ENCODE data around the gene TEX35.

The TEX35 gene

DNA sequence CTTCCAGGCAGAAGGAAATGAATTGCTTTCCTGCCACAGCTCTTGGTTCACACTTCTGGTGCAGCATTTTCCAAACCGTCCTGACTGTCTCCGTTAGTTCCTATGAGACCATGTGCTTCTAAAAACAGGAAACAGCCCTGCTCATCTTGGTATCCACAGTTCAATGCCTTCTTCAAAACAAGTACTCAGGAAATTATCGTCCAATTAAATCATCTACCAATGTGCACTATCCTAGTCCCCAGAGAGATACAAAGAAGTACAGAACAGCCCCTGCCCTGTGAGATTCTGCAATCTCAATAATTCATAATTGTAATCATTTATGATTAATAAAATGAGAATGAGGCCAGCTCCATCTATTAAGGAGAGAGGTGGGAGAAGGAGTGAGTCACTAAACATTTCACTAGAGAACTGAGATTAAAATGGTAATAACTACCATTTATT, 27.3 kb upstream of the TEX35 start:
- Histone ChIP-seq H3K27me3 (ENCODE audit: insufficient read depth, low read length) (no peaks in the 10 kb centered on the region), H3K4me1 (ENCODE audit: insufficient read depth, low read length) (no peaks in the 10 kb centered on the region), H3K36me3 (ENCODE audit: insufficient read depth, low read depth, low read length) (no peaks in the 10 kb centered on the region), H3K9me3 (ENCODE audit: insufficient read depth, low read depth, low read length) (no peaks in the 10 kb centered on the region), H3K9ac (ENCODE audit: low read depth, low read length) (no peak overlapping the region), H3K27ac (ENCODE audit: low read length) (no peak overlapping the region), H3K4me3 (ENCODE audit: low read length) (no peak overlapping the region)

DNA sequence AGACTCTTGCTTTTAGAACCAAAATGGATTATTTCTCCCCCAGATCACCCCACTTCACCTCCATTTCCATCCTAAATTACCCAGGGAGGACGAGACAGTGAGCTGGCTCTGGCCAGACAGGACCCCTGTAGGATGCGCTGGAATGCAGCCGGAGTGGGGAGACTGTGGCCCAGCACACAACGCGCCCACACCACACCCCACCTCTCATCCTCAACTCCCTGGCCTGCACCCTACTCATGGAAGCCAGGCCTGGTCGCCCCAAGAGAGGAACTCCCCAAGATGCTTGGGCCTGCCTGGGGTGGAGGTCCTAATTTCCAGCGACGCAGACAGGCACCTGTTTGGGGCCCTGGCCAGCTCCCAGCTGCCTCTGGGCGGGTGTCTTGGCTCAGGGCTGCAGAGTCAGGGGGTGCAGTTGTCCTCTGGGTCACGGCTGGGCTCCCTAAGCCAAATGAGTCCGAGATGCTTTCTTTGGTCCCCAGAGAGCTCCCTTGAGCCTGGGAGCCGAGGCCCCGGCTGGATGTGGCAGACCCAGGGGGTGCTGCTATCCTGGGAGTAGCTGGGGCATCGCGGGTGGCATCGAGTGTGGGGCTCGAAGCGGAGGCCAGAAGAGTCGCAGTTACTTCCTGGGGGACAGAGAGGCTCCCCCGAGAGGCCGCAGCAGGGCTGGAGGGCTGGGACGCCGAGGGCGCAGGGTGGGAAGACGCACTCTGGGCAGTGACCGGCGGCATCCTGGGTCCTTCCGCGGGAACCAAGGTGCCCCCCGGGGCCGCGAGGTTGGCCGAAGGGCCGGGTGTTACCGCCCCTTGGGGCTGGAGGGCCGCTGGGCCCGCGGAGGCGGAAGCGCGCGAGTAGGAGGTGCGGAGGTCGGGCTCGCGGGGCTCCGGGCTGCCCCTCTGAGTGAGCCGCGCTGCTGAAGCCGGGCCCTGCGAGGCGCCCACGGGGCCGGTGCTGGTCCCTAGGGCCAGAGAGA, 26.5 kb upstream of the TEX35 start:
- no peaks in the 10 kb centered on the region for H3K4me1 ChIP-seq (ENCODE audit: insufficient read depth, low read length)
- H3K36me3 ChIP-seq (ENCODE audit: insufficient read depth, low read depth, low read length), result no peaks in the 10 kb centered on the region
- H3K9me3 ChIP-seq (ENCODE audit: insufficient read depth, low read depth, low read length), result no peaks in the 10 kb centered on the region
- no peak overlapping the region for H3K9ac ChIP-seq (ENCODE audit: low read depth, low read length)
- H3K4me3 ChIP-seq (ENCODE audit: low read length), result no peak overlapping the region
- H3K27ac ChIP-seq (ENCODE audit: low read length), result no peak overlapping the region
- no peaks in the 10 kb centered on the region for H3K27me3 ChIP-seq (ENCODE audit: insufficient read depth, low read length)

DNA sequence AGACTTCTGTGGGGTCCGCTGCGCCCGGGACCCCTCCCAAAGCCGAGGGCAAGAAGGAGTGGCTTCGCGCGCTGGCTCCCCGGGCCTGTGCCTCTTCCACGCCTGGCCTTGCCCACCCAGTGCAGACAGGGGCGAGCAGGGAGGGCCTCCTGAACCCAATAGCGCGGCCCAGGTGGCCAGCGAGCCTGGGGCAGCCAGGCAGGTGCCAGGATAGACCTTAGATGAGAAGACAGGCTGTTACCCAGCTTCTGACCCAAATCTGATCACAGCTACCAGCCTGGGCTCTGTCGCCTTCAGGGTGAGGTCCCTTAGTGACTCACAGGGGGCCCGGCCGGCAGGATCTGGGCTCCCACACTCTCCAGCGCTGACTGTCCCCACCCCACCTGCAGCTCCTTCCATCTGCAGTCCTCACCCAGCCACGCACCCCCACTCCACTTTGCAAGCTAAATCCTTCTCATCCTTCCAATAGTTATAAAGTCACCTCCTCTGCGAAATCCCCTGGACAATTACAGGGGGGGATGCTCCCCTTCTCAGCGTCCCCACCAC, 25.8 kb upstream of the TEX35 start:
- Histone ChIP-seq H3K27me3 (ENCODE audit: insufficient read depth, low read length) (no peaks in the 10 kb centered on the region), H3K9me3 (ENCODE audit: insufficient read depth, low read depth, low read length) (no peaks in the 10 kb centered on the region)

DNA sequence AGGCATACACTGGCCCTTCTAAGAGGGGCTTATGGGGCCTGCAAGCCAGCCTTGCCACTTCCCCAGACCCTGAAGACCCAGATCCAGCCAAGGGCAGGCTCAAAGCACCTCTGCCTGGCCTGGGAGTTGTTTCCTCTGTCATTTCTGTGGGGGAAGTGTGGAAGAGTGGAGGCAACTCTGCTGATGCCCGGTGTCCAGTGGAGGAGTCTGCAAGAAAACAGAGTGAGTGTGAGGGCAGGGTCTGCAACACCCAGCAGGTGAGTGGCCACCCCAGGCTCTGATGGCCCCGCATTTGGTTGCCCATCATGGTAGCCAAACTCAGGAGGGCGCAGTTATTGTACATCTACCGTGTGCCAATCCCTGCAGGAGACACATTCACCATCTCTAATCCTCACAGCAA, 24.5 kb upstream of the TEX35 start:
- no peaks in the 10 kb centered on the region for H3K36me3 ChIP-seq (ENCODE audit: insufficient read depth, low read depth, low read length)
- no peak overlapping the region for H3K27ac ChIP-seq (ENCODE audit: low read length)
- H3K9ac ChIP-seq (ENCODE audit: low read depth, low read length), result no peak overlapping the region
- no peaks in the 10 kb centered on the region for H3K27me3 ChIP-seq (ENCODE audit: insufficient read depth, low read length)
- H3K9me3 ChIP-seq (ENCODE audit: insufficient read depth, low read depth, low read length), result no peaks in the 10 kb centered on the region
- no peak overlapping the region for H3K4me3 ChIP-seq (ENCODE audit: low read length)
- no peaks in the 10 kb centered on the region for H3K4me1 ChIP-seq (ENCODE audit: insufficient read depth, low read length)

More for the DNA sequence above, 25.8 kb upstream of the TEX35 start:
- no peaks in the 10 kb centered on the region for H3K36me3 ChIP-seq (ENCODE audit: insufficient read depth, low read depth, low read length)
- no peak overlapping the region for H3K9ac ChIP-seq (ENCODE audit: low read depth, low read length)
- H3K4me1 ChIP-seq (ENCODE audit: insufficient read depth, low read length), result no peaks in the 10 kb centered on the region
- no peak overlapping the region for H3K4me3 ChIP-seq (ENCODE audit: low read length)
- H3K27ac ChIP-seq (ENCODE audit: low read length), result no peak overlapping the region

DNA sequence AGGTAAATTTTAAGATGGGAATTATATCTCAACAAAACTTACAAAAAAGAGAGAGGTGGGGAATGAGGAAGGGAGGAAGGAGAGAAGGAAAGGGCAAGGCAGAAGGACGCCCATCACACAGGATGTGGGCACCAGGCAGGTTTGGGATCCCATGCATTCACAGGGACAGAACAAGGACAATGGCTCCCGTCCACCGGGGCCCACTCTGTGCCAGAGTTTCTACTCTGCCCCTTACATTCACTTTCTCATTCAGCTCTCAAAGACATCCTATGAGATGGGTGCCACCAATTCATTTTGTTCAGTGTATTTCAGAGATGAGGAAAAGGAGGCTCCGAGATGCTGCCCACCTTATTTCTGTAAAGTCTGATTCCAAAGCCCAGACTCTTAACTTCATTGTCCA, 23.5 kb upstream of the TEX35 start:
- H3K4me3 ChIP-seq (ENCODE audit: low read length), result no peak overlapping the region
- no peaks in the 10 kb centered on the region for H3K4me1 ChIP-seq (ENCODE audit: insufficient read depth, low read length)
- no peaks in the 10 kb centered on the region for H3K27me3 ChIP-seq (ENCODE audit: insufficient read depth, low read length)
- H3K27ac ChIP-seq (ENCODE audit: low read length), result no peak overlapping the region
- H3K9me3 ChIP-seq (ENCODE audit: insufficient read depth, low read depth, low read length), result no peaks in the 10 kb centered on the region
- no peak overlapping the region for H3K9ac ChIP-seq (ENCODE audit: low read depth, low read length)
- H3K36me3 ChIP-seq (ENCODE audit: insufficient read depth, low read depth, low read length), result no peaks in the 10 kb centered on the region

DNA sequence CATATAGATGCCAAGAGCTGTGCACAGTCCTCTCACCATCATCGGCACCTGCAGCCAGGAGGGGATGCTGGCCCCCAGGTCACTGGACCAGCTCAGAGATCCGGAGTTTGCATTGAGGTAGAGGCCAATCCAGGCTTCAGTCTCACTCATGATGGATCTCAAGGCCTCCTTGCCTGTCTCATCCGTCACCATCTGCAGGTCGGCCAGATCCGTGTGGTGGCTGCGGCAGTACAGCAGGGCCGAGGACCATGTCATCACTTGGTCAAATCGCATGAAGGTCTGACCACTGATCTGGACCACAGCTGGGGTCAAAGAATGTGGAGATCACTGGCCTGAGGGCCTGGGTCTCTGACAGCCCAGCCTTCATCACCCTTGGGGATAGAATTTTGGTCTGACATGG, 22.8 kb upstream of the TEX35 start:
- no peak overlapping the region for H3K4me3 ChIP-seq (ENCODE audit: low read length)
- H3K9ac ChIP-seq (ENCODE audit: low read depth, low read length), result no peak overlapping the region
- H3K27ac ChIP-seq (ENCODE audit: low read length), result no peak overlapping the region
- no peaks in the 10 kb centered on the region for H3K36me3 ChIP-seq (ENCODE audit: insufficient read depth, low read depth, low read length)
- no peaks in the 10 kb centered on the region for H3K4me1 ChIP-seq (ENCODE audit: insufficient read depth, low read length)
- H3K9me3 ChIP-seq (ENCODE audit: insufficient read depth, low read depth, low read length), result no peaks in the 10 kb centered on the region
- H3K27me3 ChIP-seq (ENCODE audit: insufficient read depth, low read length), result no peaks in the 10 kb centered on the region

DNA sequence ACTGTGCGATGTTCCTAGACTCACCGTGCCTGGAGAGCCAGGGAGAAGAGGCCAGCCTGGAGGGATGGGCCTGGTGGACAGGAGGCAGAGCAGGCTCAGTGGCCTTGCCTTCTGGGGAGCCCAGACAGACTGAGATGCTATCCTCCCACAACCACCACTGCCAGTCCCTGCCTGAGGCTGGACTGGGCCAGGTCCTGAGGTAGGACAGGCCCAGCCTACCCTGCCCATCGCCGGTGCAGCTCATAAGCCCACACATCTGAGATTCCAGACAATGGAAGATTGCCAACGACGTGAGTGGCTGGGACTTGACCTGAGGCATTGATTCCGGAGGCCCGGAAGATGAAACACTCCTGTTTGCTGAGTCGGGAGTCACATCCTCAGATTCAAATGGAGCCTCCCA, 21.9 kb upstream of the TEX35 start:
- Histone ChIP-seq H3K27me3 (ENCODE audit: insufficient read depth, low read length) (no peaks in the 10 kb centered on the region), H3K4me1 (ENCODE audit: insufficient read depth, low read length) (no peaks in the 10 kb centered on the region), H3K4me3 (ENCODE audit: low read length) (no peak overlapping the region), H3K36me3 (ENCODE audit: insufficient read depth, low read depth, low read length) (no peaks in the 10 kb centered on the region), H3K9ac (ENCODE audit: low read depth, low read length) (no peak overlapping the region), H3K9me3 (ENCODE audit: insufficient read depth, low read depth, low read length) (no peaks in the 10 kb centered on the region), H3K27ac (ENCODE audit: low read length) (no peak overlapping the region)

DNA sequence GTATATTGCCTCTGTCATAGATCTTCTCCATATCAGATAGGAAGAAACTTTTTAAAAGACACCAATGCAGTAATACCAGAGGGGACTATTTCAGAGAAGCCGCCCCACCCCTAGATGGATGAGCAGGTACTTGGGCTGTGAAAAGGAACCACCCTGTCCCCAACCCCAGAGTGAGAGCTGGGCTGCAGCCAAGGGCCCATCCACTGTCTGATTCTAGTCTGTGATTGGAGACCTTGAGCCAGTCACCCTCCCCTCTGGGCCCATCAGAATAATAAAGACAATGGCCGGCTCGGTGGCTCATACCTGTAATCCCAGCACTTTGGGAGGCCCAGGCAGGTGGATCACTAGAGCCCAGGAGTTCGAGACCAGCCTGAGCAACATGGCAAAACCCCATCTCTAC, 21.2 kb upstream of the TEX35 start:
- Histone ChIP-seq H3K9me3 (ENCODE audit: insufficient read depth, low read depth, low read length) (no peaks in the 10 kb centered on the region), H3K4me3 (ENCODE audit: low read length) (no peak overlapping the region), H3K9ac (ENCODE audit: low read depth, low read length) (no peak overlapping the region), H3K36me3 (ENCODE audit: insufficient read depth, low read depth, low read length) (no peaks in the 10 kb centered on the region), H3K27ac (ENCODE audit: low read length) (no peak overlapping the region), H3K27me3 (ENCODE audit: insufficient read depth, low read length) (no peaks in the 10 kb centered on the region), H3K4me1 (ENCODE audit: insufficient read depth, low read length) (no peaks in the 10 kb centered on the region)

DNA sequence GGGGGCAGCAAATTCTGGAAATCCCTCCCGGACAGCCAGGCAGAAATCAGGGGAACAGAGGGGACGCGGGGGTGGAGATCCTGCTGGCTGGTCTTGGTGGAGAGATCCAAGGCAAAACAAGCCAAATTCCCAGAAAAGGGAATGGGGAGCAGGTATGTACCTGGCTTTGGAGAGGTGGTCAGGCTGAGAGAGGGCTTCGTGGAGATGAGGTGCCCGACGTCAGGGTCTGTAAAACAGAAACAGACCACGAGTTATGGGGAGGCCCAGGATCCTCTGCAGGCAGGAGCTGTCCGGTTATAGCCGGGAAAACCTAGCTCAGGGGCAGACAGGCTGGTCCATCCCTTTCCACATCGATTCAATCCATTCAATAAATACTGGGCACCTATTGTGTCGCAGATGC, 20.6 kb upstream of the TEX35 start:
- H3K36me3 ChIP-seq (ENCODE audit: insufficient read depth, low read depth, low read length), result no peaks in the 10 kb centered on the region
- H3K27me3 ChIP-seq (ENCODE audit: insufficient read depth, low read length), result no peaks in the 10 kb centered on the region
- no peaks in the 10 kb centered on the region for H3K9me3 ChIP-seq (ENCODE audit: insufficient read depth, low read depth, low read length)
- no peak overlapping the region for H3K9ac ChIP-seq (ENCODE audit: low read depth, low read length)
- H3K27ac ChIP-seq (ENCODE audit: low read length), result no peak overlapping the region
- no peak overlapping the region for H3K4me3 ChIP-seq (ENCODE audit: low read length)
- no peaks in the 10 kb centered on the region for H3K4me1 ChIP-seq (ENCODE audit: insufficient read depth, low read length)

DNA sequence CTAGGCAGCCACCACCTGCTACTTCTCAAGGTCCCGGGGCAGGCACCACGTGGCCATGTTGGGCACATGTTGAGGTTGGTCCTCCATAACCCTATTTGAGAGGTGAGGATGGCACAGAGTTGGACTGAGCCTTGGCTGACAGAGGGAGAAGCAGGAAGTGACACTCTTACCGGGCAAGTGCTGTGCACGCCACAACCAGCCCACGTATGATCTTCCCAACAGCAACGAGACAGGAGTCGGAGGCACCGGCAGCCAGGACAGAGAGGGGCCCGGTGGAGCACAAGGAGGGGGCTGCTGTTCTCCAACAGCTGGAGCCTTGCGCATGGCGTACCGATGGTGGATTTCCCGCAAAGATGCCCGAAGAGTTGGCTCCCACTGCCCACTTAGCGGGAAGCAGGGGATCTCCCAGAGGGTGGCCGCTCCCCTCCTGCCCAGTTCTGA, 19.6 kb upstream of the TEX35 start:
- no peaks in the 10 kb centered on the region for H3K36me3 ChIP-seq (ENCODE audit: insufficient read depth, low read depth, low read length)
- no peaks in the 10 kb centered on the region for H3K4me1 ChIP-seq (ENCODE audit: insufficient read depth, low read length)
- H3K9ac ChIP-seq (ENCODE audit: low read depth, low read length), result no peak overlapping the region
- no peak overlapping the region for H3K4me3 ChIP-seq (ENCODE audit: low read length)
- H3K27ac ChIP-seq (ENCODE audit: low read length), result no peak overlapping the region
- H3K9me3 ChIP-seq (ENCODE audit: insufficient read depth, low read depth, low read length), result no peaks in the 10 kb centered on the region
- no peaks in the 10 kb centered on the region for H3K27me3 ChIP-seq (ENCODE audit: insufficient read depth, low read length)

DNA sequence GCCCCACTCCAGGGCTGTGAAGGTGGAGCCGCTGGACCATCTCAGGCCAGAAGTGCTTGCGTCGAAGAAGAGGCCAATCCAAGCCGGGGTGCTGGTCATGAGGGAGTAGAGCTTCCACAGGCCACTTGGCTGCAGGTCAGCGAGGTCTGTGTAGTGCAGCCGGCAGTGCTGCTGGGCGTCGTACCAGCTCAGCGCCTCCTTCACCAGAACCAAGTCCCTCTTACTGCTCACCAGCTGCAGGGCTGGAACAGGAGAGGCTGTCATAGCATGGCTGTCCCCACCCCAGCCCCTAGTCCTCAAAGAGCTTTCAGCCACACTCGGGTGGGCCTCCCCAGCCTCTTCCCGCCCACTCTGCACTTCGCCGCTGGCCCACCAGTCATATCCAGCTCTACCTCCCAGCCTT, 18.3 kb upstream of the TEX35 start:
- H3K4me1 ChIP-seq (ENCODE audit: insufficient read depth, low read length), result no peaks in the 10 kb centered on the region
- no peaks in the 10 kb centered on the region for H3K36me3 ChIP-seq (ENCODE audit: insufficient read depth, low read depth, low read length)
- no peak overlapping the region for H3K9ac ChIP-seq (ENCODE audit: low read depth, low read length)
- no peak overlapping the region for H3K27ac ChIP-seq (ENCODE audit: low read length)
- no peaks in the 10 kb centered on the region for H3K27me3 ChIP-seq (ENCODE audit: insufficient read depth, low read length)
- no peaks in the 10 kb centered on the region for H3K9me3 ChIP-seq (ENCODE audit: insufficient read depth, low read depth, low read length)
- H3K4me3 ChIP-seq (ENCODE audit: low read length), result no peak overlapping the region

DNA sequence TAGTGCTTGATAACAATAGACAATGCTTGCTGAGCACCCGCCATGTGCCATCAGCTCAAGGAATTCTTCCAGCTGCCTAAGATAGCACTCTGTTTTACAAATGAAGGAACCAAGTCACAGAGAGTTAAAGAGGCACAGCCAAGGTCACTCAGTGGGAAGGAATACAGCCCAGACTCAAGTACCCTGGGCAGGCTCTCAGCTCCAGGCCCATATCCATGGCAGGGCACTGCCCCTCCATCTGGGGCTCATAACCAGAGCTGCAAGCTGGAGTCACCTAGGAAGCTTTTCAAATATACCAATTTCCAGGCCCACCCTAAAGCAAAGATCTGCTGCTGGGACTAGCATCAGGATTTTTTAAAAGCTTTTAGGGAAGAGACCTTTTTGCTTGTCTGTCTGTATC, 17.8 kb upstream of the TEX35 start:
- no peak overlapping the region for H3K4me3 ChIP-seq (ENCODE audit: low read length)
- no peaks in the 10 kb centered on the region for H3K9me3 ChIP-seq (ENCODE audit: insufficient read depth, low read depth, low read length)
- no peak overlapping the region for H3K9ac ChIP-seq (ENCODE audit: low read depth, low read length)
- H3K27me3 ChIP-seq (ENCODE audit: insufficient read depth, low read length), result no peaks in the 10 kb centered on the region
- 0 out of 2 replicates have a peak, but pooled peaks cover 1% of the 10 kb centered on the region for H3K4me1 ChIP-seq (ENCODE audit: insufficient read depth, low read length)
- no peak overlapping the region for H3K27ac ChIP-seq (ENCODE audit: low read length)
- H3K36me3 ChIP-seq (ENCODE audit: insufficient read depth, low read depth, low read length), result no peaks in the 10 kb centered on the region
